Glutamatergic neuron (in vitro differentiated cells): ENCODE measurements around the gene PAMR1. TPM values are rescaled to one million over a fixed set of nuclear protein-coding genes. Genes with fewer than 3 reads are reported as not detected.

Experiments used
- DNase-seq: peaks from one replicate; pipeline ENCODE4 v3.0.0; 2022
- H3K27ac Mint-ChIP-seq: one replicate; pipeline ENCODE4 v1.8.0; 2020; ENCODE audit warnings: mild to moderate bottlenecking, mixed read lengths, inconsistent platforms; ENCODE audit not compliant: unreplicated experiment
- H3K27me3 Mint-ChIP-seq: one replicate; pipeline ENCODE4 v1.8.0; 2020; ENCODE audit warnings: mild to moderate bottlenecking, moderate library complexity, mixed read lengths, inconsistent platforms; ENCODE audit not compliant: unreplicated experiment
- H3K36me3 Mint-ChIP-seq: one replicate; pipeline ENCODE4 v1.8.0; 2020; ENCODE audit warnings: mild to moderate bottlenecking, mixed read lengths, inconsistent platforms; ENCODE audit not compliant: unreplicated experiment
- H3K4me1 Mint-ChIP-seq: one replicate; pipeline ENCODE4 v1.8.0; 2020; ENCODE audit warnings: mild to moderate bottlenecking, low read depth, mixed read lengths, inconsistent platforms; ENCODE audit not compliant: unreplicated experiment
- H3K4me3 Mint-ChIP-seq: one replicate; pipeline ENCODE4 v1.8.0; 2020; ENCODE audit warnings: mild to moderate bottlenecking, mixed read lengths, inconsistent platforms; ENCODE audit not compliant: unreplicated experiment
- H3K9me3 Mint-ChIP-seq: one replicate; pipeline ENCODE4 v1.8.0; 2020; ENCODE audit warnings: mild to moderate bottlenecking, moderate library complexity, mixed read lengths, inconsistent platforms; ENCODE audit not compliant: unreplicated experiment
- CTCF ChIP-seq: fragments of 200-600 bp; sonication (generic); IDR thresholded peaks from one replicate; pipeline ENCODE4 v1.5.0; 2021; ENCODE audit not compliant: partially characterized antibody, unreplicated experiment
- total RNA-seq: library from RNA; stranded (reverse); fragmentation: NEBNext Ultra II Directional; extraction: Animal tissue kit (Norgen Biotek cat#: 25700); gene quantifications from one replicate; pipeline ENCODE4 v1.2.1, GENCODE V29; 2021; ENCODE audit not compliant: unreplicated experiment

PAMR1 gene
- total RNA-seq, 1 donor from 2014 or later, result 10.6 TPM

GRCh38 chr11:35414311-35414710 is 111.1 kb downstream of the PAMR1 start:
- TF ChIP-seq CTCF, result no peak
- no peak for DNase-seq

GRCh38 chr11:35413598-35413997 is 111.8 kb downstream of the PAMR1 start:
- peak overlapping the region; percentile 63 for H3K4me3 Mint-ChIP-seq
- DNase-seq, result no peak
- no peak for TF ChIP-seq CTCF
- peaks cover 4% of the 10 kb centered on the region for H3K27me3 Mint-ChIP-seq
- H3K27ac Mint-ChIP-seq, result peak overlapping the region; percentile 59
- H3K36me3 Mint-ChIP-seq, result no peaks in the 10 kb centered on the region
- H3K4me1 Mint-ChIP-seq, result peaks cover 32% of the 10 kb centered on the region
- H3K9me3 Mint-ChIP-seq, result peaks cover 12% of the 10 kb centered on the region

More at GRCh38 chr11:35414311-35414710, 111.1 kb downstream of the PAMR1 start:
- Mint-ChIP-seq H3K4me3 (peak overlapping the region; percentile 48), H3K4me1 (peaks cover 32% of the 10 kb centered on the region), H3K27ac (peak overlapping the region; percentile 18), H3K9me3 (peaks cover 12% of the 10 kb centered on the region), H3K36me3 (no peaks in the 10 kb centered on the region), H3K27me3 (peaks cover 5% of the 10 kb centered on the region)

- TF ChIP-seq CTCF, result no peak
- H3K4me3 Mint-ChIP-seq, result no peak overlapping the region
- no peaks in the 10 kb centered on the region for H3K36me3 Mint-ChIP-seq
- H3K27ac Mint-ChIP-seq, result no peak overlapping the region
- DNase-seq, result no peak
- H3K9me3 Mint-ChIP-seq, result peaks cover 3% of the 10 kb centered on the region
- peaks cover 32% of the 10 kb centered on the region for H3K4me1 Mint-ChIP-seq
- peaks cover 2% of the 10 kb centered on the region for H3K27me3 Mint-ChIP-seq
These were observed 113.1 kb downstream of the PAMR1 start for GRCh38 chr11:35412285-35412684.

GRCh38 chr11:35407041-35407440 is 118.4 kb downstream of the PAMR1 start:
- H3K4me3 Mint-ChIP-seq, result no peak overlapping the region
- no peak overlapping the region for H3K27ac Mint-ChIP-seq
- H3K9me3 Mint-ChIP-seq, result no peaks in the 10 kb centered on the region
- H3K4me1 Mint-ChIP-seq, result no peaks in the 10 kb centered on the region
- DNase-seq, result no peak
- no peaks in the 10 kb centered on the region for H3K36me3 Mint-ChIP-seq
- H3K27me3 Mint-ChIP-seq, result no peaks in the 10 kb centered on the region
- TF ChIP-seq CTCF, result no peak

- Mint-ChIP-seq H3K27ac (no peak overlapping the region), H3K4me1 (no peaks in the 10 kb centered on the region), H3K4me3 (no peak overlapping the region), H3K36me3 (no peaks in the 10 kb centered on the region), H3K9me3 (no peaks in the 10 kb centered on the region), H3K27me3 (no peaks in the 10 kb centered on the region)
- peak; percentile 44 for TF ChIP-seq CTCF
- DNase-seq, result peak; percentile 67
These were observed 121.0 kb downstream of the PAMR1 start for GRCh38 chr11:35404388-35404775.
